SJCRH30 (cell line): ENCODE results near the gene AKAP17A. TPM values are rescaled to one million over a fixed set of nuclear protein-coding genes. Genes with fewer than 3 reads are reported as not detected.

Source experiments
- DNase-seq, 2 experiments: peaks; one replicate each; pipeline ENCODE4 v3.0.0-alpha.2; 2015 to 2020
- H3K27ac ChIP-seq: fragments of 250-450 bp; sonication (Bioruptor Pico); 2 replicates; pipeline ENCODE4 v1.5.1; 2020; ENCODE audit warnings: mild to moderate bottlenecking, moderate library complexity
- H3K27me3 ChIP-seq: fragments of 250-450 bp; sonication (Bioruptor Pico); 2 replicates; pipeline ENCODE4 v1.5.1; 2020; ENCODE audit warnings: mild to moderate bottlenecking, moderate library complexity
- H3K36me3 ChIP-seq: fragments of 250-450 bp; sonication (Bioruptor Pico); 2 replicates; pipeline ENCODE4 v1.5.1; 2020; ENCODE audit warnings: mild to moderate bottlenecking, moderate library complexity
- H3K4me1 ChIP-seq: fragments of 250-450 bp; sonication (Bioruptor Pico); 2 replicates; pipeline ENCODE4 v1.5.1; 2020; ENCODE audit warnings: mild to moderate bottlenecking, moderate library complexity
- H3K4me3 ChIP-seq: fragments of 250-450 bp; sonication (Bioruptor Pico); 2 replicates; pipeline ENCODE4 v1.5.1; 2020; ENCODE audit warnings: mild to moderate bottlenecking, moderate library complexity
- H3K9me3 ChIP-seq: fragments of 250-450 bp; sonication (Bioruptor Pico); replicated peaks from 2 replicates; pipeline ENCODE4 v1.5.1; 2020; ENCODE audit warnings: mild to moderate bottlenecking, moderate library complexity
- total RNA-seq: library from RNA; depleted of rRNA; stranded (reverse); fragments of >200 nt; shearing (Covaris generic); gene quantifications from 2 replicates; pipeline ENCODE4 v1.2.3, GENCODE V29; 2014

AKAP17A gene
- total RNA-seq, 1 experiment from 2014 or later, result 28.4 TPM

GRCh38 chrX:1593286-1594271 is 2.2 kb downstream of the AKAP17A start:
- H3K27me3 ChIP-seq, result no peaks in the 10 kb centered on the region
- H3K9me3 ChIP-seq, result no peaks in the 10 kb centered on the region
- DNase-seq, result no peak
- no peak overlapping the region for H3K27ac ChIP-seq
- H3K4me1 ChIP-seq, result no peaks in the 10 kb centered on the region
- peaks cover 43% of the 10 kb centered on the region for H3K36me3 ChIP-seq
- H3K4me3 ChIP-seq, result no peak overlapping the region

DNA sequence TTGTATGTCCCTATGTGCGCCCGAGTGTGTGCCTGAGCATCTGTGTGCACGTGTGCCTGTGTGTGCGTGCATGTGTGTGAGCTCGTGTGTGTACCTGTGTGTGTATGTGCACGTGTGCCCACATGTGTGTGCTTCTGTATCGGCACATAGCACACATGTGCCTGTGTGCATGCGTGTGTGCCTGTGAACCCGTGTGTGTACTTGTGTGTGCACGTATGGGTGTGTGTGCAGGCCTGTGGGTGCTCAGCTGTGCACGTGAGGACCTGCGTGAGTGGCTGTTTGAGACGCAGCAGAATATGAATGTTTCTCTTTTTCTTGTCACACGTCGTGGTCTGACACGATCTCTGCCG is 4.3 kb downstream of the AKAP17A start:
- Histone ChIP-seq H3K4me3 (no peak overlapping the region), H3K4me1 (no peaks in the 10 kb centered on the region), H3K36me3 (peaks cover 64% of the 10 kb centered on the region), H3K9me3 (no peaks in the 10 kb centered on the region), H3K27me3 (no peaks in the 10 kb centered on the region), H3K27ac (no peak overlapping the region)
- no peak for DNase-seq

DNA sequence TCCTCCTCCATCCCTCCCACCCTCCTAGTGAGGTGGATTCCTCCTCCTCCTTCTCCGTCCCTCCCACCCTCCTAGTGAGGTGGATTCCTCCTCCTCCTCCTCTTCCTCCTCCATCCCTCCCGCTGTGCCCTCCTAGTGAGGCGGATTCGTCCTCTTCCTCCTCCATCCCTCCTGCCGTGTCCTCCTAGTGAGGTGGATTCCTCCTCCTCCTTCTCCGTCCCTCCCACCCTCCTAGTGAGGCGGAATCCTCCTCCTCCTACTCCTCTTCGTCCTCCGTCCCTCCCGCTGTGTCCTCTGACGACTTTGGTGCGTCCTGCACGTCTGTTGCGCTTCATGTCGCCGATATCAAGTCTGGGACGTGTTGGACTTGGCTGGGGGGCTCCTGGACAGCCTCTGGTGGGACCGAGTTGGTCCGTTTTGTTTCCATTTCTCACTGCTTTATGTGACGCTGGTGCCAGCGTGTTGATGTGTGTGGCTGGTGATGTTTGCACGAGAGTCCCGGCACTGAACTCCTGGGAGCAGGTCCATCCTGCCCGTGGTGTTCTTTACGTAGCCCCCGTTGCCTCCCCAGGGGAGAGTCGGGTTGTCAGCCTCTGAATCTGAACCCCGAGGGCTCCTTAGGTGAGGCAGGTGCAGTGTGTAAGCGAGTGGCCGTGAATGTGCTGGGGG is 5.4 kb downstream of the AKAP17A start:
- H3K36me3 ChIP-seq, result peaks cover 75% of the 10 kb centered on the region

GRCh38 chrX:1597345-1598020 is 6.1 kb downstream of the AKAP17A start:
- Histone ChIP-seq H3K9me3 (no peaks in the 10 kb centered on the region), H3K27me3 (no peaks in the 10 kb centered on the region), H3K4me3 (no peak overlapping the region), H3K36me3 (peaks cover 82% of the 10 kb centered on the region), H3K27ac (no peak overlapping the region), H3K4me1 (no peaks in the 10 kb centered on the region)
- no peak for DNase-seq

More for the DNA sequence above, 5.4 kb downstream of the AKAP17A start:
- no peak overlapping the region for H3K27ac ChIP-seq
- DNase-seq, result no peak
- H3K4me1 ChIP-seq, result no peaks in the 10 kb centered on the region
- no peak overlapping the region for H3K4me3 ChIP-seq
- no peaks in the 10 kb centered on the region for H3K27me3 ChIP-seq
- no peaks in the 10 kb centered on the region for H3K9me3 ChIP-seq

DNA sequence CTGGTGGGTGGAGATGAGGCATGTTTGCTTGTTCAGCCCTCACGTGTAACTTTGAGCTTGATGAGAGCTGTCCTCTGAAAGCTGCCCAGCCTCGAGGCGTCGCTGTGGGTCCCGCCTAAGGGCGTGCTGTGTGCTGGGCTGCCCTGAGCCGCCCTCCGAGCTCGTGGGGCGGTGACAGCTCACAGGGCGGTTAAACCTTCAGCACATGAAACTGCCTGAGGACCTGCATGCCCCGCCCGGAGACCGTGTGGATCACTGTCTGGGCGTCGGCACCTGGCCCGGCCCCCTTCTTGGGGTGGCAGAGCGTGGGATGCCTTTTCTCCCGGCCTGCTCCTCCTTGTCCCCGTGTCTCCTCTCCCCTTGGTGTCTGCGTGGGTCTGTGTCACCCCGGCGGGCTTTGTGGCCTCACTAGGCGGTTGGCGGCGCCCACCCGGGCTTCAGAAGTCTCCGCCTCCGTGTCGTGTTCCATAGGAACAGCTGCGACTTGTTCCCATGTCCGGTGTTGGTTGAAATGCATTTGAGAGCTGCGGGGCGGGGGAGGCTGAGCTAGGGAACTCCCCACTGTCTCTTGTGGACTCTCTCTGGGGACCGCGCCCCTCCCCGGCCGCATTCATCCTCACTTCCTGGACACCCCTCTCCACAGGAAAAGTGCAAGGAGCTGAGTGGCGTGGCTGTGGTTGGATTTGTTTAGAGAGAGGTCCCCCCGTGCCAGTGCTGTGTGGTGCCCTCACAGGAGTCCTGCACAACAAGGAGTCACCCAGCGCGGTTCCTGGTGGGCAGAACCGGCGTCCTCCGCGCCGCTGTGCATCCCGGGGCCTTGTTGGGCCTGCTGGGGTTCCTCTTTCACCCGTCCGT is 6.8 kb downstream of the AKAP17A start:
- H3K4me3 ChIP-seq, result no peak overlapping the region
- H3K9me3 ChIP-seq, result no peaks in the 10 kb centered on the region
- H3K27me3 ChIP-seq, result no peaks in the 10 kb centered on the region
- H3K27ac ChIP-seq, result no peak overlapping the region
- DNase-seq, result peak; percentile 24 to 39
- peaks cover 87% of the 10 kb centered on the region for H3K36me3 ChIP-seq
- no peaks in the 10 kb centered on the region for H3K4me1 ChIP-seq

DNA sequence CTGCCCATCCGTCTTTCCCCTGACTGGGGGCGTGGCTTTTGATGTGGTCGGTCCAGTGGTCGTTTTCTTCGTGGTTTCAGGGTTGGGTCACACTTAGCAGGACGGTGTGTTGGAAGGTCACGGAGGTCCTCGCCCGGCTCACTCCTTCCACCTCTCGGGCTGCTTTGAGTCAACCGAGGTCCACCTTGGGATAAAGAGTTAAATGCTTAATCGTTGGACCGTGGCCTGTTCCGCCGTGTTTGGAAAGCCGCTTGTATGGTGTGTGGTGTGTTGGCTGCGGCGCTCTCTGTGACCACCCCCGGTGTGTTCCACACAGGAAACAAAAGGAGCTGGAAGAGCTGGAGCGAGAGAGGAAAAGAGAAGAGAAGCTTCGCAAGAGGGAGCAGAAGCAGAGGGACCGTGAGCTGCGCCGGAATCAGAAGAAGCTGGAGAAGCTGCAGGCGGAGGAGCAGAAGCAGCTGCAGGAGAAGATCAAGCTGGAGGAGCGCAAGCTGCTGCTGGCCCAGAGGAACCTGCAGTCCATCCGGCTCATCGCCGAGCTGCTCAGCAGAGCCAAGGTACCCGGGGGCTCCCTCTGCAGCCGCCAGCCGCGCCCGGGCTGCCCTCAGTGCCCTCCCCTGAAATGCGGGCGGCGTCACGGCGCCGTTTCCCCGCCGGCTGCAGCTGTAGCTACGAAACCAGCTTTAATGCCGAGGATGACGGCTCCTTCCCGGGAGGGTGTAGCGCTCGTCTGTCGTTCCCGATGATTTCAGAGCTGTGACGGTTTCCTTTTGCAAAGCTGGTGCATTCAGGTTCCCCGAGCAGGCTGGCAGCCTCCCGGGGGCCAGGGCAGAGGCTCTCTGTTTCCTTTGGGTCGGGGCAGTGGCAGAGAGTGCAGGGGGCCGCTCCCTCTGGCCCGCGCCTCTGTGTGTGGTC is 7.7 kb downstream of the AKAP17A start:
- Histone ChIP-seq H3K27ac (no peak overlapping the region), H3K4me1 (no peaks in the 10 kb centered on the region), H3K4me3 (no peak overlapping the region), H3K36me3 (peaks cover 79% of the 10 kb centered on the region), H3K9me3 (no peaks in the 10 kb centered on the region), H3K27me3 (no peaks in the 10 kb centered on the region)
- DNase-seq, result no peak

DNA sequence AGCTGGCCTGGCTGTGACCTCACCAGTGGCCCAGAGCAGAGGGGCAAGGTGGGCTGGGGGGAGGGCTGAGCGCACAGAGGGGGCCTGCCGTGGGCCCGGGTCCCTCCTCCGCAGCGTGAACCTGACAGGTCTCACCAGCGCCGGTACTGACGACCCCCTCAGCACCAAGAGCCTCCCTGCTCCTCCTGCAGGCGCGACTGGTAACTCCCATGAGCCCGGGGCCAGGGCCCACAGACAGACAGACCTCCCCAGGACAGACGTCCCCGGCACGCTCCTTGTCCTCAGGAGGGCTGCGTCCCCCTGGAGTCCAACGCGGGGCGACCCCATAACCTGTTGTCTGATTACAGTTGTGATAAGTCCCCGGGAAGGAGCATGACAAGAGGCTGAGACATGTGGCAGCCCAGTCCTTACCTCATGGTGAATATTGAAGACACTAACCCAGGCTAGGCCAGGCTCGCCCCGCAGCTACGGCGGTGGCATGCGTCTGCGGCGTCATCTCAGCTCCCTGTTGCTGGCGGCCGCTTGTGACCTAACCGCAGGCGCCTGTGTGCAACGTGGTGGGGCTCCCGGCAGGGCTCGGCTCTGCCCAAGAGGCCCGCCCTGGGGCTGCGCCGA is 8.5 kb downstream of the AKAP17A start:
- no peak overlapping the region for H3K27ac ChIP-seq
- H3K9me3 ChIP-seq, result no peaks in the 10 kb centered on the region
- H3K4me3 ChIP-seq, result no peak overlapping the region
- no peaks in the 10 kb centered on the region for H3K27me3 ChIP-seq
- no peaks in the 10 kb centered on the region for H3K4me1 ChIP-seq
- H3K36me3 ChIP-seq, result peaks cover 72% of the 10 kb centered on the region
- DNase-seq, result no peak

DNA sequence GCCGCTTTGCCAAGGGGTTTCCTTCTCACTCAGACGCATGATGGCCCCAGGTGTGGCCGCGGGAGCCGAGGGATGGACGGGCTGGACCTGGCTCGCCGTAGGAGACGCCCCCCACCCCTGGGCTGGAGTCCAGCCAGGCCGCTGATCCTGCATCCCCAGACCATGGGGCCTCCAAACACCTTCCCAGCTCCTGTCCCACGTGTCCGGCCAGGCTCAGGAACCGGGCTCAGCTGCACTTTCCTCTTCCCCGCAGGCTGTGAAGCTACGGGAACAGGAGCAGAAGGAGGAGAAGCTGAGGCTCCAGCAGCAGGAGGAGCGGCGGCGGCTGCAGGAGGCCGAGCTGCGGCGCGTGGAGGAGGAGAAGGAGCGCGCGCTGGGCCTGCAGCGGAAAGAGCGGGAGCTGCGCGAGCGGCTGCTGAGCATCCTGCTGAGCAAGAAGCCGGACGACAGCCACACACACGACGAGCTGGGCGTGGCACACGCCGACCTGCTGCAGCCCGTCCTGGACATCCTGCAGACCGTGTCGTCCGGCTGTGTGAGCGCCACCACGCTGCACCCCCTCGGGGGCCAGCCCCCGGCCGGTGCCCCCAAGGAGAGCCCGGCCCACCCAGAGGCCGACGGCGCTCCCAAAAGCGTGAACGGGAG is 9.1 kb downstream of the AKAP17A start:
- Histone ChIP-seq H3K9me3 (no peaks in the 10 kb centered on the region), H3K27ac (no peak overlapping the region), H3K27me3 (no peaks in the 10 kb centered on the region), H3K36me3 (peaks cover 68% of the 10 kb centered on the region), H3K4me3 (no peak overlapping the region), H3K4me1 (no peaks in the 10 kb centered on the region)
- DNase-seq, result no peak

DNA sequence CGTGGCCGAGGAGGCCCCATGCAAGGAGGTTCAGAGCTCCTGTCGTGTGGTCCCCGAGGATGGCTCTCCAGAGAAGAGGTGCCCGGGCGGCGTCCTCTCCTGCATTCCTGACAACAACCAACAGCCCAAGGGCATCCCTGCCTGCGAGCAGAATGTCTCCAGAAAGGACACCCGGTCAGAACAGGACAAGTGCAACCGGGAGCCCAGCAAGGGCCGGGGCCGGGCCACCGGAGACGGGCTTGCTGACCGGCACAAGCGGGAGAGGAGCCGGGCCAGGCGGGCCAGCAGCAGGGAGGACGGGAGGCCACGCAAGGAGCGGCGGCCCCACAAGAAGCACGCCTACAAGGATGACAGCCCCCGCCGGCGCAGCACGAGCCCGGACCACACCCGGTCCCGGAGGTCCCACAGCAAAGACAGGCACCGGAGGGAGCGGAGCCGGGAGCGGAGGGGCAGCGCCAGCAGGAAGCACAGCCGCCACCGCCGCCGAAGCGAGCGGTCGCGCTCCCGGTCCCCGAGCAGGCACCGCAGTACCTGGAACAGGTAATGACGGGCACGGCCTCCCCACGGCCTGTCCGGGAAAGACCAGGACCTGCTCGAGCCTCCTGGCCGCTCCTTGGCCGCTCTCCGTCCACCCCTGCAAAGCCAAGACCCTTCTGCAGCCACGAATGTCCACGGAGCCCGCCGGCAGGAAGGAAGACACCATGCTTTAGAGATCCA is 9.8 kb downstream of the AKAP17A start:
- DNase-seq, result no peak
- H3K36me3 ChIP-seq, result peaks cover 61% of the 10 kb centered on the region
- no peak overlapping the region for H3K4me3 ChIP-seq

GRCh38 chrX:1601768-1602085 is 10.3 kb downstream of the AKAP17A start:
- H3K4me3 ChIP-seq, result no peak overlapping the region
- DNase-seq, result no peak
- peaks cover 61% of the 10 kb centered on the region for H3K36me3 ChIP-seq
- no peaks in the 10 kb centered on the region for H3K27me3 ChIP-seq
- H3K27ac ChIP-seq, result no peak overlapping the region
- H3K9me3 ChIP-seq, result no peaks in the 10 kb centered on the region
- H3K4me1 ChIP-seq, result no peaks in the 10 kb centered on the region

More for the DNA sequence above, 9.8 kb downstream of the AKAP17A start:
- no peak overlapping the region for H3K27ac ChIP-seq
- no peaks in the 10 kb centered on the region for H3K9me3 ChIP-seq
- no peaks in the 10 kb centered on the region for H3K27me3 ChIP-seq
- H3K4me1 ChIP-seq, result no peaks in the 10 kb centered on the region

DNA sequence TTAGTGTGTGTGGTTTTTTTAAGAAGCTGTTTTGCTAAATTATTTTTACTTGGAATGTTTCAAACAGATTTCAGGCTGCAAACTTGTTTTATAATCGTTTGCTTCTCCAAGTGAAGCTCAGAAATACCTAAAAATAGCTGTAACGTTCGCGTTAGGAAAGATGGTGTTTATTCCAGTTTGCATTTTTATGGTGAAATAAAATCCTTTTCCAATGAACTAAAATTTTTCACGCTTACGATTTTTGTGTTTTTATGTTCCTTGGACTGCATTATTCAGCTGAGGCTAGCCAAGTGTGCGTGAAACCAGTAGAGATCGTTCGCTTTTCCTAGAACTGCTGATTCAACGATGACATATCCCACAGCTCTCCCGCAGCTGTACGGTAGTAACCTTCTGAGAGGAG is 10.9 kb downstream of the AKAP17A start:
- Histone ChIP-seq H3K36me3 (peaks cover 56% of the 10 kb centered on the region), H3K27ac (no peak overlapping the region), H3K4me3 (no peak overlapping the region), H3K9me3 (no peaks in the 10 kb centered on the region), H3K4me1 (no peaks in the 10 kb centered on the region), H3K27me3 (no peaks in the 10 kb centered on the region)
- no peak for DNase-seq

DNA sequence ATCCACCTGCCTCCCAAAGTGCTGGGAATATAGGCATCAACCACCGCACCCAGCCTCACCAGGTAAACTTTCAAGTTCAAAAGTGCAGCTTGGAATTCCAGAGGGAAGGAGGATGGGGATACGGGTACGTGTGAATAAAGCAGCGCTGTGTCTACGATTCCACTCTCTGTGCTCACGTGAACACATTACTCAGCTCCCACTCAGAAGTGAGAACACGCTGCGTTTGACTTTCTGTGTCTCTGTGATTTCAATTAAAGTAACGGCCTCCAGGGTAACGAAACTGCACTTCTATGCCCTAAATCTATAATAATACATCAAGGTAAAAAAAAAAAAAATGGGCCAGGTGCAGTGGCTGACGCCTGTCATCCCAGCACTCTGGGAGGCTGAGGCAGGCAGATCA is 15.1 kb downstream of the AKAP17A start:
- DNase-seq, result no peak
- no peak overlapping the region for H3K4me3 ChIP-seq
- peaks cover 15% of the 10 kb centered on the region for H3K36me3 ChIP-seq
- H3K27ac ChIP-seq, result no peak overlapping the region
- H3K27me3 ChIP-seq, result no peaks in the 10 kb centered on the region
- no peaks in the 10 kb centered on the region for H3K9me3 ChIP-seq
- H3K4me1 ChIP-seq, result no peaks in the 10 kb centered on the region
